Cortex of kidney (tissue), 1 donor: ENCODE results near the gene VAMP1.

Experiments
- DNase-seq: peaks from one replicate; lab custom pipeline; 2025; lab: John Stamatoyannopoulos, UW

Gene VAMP1

DNA sequence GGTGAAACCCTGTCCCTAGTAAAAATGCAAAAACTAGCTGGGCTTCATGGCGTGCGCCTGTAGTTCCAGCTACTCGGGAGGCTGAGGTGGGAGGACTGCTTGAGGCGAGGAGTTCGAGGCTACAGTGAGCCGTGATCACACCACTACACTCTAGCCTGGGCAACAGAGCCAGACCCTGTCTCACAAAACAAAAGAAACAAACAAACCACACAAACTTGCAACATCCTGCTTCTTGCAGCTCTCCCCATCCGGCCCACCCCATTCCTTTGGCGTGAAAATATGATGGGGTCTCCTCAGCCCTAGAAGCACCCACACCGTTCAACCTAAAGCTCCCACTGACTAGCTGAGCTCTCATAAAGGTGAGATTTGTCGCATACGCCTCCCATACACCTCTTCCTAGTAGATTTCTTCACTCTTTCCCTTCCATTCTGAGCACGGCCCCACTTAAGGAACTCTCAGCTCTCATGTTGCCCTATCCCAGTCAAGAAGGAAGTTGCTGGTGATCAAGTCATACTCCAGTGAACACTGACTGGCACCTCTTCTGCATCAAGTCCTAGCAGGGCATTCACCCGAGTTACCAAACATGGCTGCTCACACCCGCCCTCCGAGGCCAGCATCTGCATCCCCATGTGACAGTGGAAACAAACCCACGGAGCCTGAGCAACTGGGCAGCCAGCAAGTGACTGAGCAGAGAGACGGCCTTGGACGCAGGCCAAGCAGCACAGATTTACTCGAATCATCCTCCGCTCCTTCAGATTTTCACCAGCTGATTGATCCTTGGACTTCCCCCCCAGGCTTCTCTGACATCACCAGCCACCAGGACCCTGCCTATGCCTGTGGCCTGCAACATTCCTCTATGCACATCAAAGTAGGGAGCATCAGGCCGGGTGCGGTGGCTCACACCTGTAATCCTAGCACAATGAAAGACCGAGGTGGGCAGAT, 44.6 kb downstream of the VAMP1 start:
- no peak for DNase-seq

DNA sequence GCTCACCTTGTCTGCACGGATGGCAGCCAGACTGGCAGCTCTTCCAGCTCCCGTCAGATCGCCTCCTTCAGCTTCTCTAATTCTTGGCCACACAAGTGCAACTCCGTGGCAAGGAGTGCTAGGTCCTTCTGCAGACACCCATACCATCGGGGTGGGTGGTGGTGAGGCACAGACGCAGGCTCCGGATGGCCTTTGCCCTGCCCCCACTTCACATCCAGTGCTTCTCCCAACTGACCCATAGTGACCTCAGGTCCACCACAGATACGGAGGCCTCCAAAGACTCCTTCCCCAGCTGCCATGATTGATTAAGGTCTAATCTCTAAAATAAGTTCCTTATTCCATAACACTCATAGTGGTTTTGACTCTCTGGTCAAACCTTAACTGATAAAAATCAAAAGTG, 45.6 kb downstream of the VAMP1 start:
- DNase-seq = no peak

DNA sequence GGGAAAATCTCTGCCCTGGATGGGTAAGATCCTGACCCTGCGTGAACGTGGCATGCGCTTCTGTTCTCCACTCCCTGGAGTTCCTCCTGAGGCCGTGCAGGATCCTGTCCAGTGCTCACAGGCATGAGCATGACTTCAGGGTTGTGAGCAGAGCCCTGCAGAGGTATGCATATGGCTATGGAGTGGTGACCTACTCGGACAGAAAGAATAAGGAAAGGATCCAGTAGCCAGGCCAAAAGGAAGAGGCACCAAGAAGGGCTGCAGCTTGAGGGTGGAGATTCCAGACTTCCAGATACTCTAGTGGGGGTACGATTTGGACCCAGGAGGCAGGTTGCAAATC, 46.5 kb downstream of the VAMP1 start:
- no peak for DNase-seq

DNA sequence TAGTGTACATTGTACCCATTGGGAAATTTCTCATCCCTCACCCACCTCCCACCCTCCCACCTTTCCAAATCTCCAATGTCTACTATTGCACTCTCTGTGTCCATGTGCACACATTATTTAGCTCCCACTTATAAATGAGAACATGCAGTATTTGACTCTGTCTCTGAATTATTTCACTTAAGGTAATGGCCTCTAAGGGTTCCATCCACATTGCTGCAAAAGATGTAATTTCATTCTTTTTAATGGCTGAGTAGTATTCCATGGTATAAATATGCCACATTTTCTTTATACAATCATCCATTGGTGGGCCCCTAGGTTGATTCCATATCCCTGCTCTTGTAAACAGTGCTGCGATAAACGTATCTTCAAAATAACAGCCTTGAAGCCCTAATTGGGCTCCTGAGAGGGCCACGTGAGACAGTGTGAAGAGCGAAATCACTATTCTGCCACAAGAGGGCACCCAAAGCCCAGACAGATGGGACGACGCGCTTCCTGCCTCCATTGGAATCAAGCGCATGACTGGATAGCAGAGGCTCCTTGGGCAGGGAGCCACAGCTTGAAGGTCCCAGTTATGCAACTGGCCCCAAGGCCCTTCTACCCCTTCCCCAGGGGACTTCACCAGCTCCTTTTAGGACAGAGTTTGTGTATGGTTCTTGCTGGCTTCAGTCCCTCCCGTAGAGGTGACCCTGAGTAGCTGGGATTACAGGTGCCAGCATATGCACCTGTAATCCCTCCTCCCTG, 47.0 kb downstream of the VAMP1 start:
- no peak for DNase-seq

DNA sequence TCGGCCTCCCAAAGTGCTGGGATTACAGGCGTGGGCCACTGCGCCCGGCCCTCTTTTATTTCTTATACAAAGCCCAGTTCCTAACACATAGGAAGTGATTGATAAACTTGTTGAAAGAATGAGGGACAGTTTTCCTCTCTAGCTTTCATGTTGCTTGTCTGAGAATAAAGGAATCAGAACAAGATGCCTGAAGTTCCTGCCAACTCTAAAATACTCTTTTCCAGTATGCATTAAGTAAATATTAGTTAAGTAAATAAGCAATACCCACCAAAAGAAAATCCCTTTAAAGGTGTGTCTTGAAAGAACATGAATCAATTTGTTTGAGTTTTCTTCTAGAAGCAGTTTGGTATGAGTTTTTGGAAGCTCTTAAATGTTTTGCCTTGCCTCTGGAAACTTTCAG, 50.1 kb downstream of the VAMP1 start:
- no peak for DNase-seq

DNA sequence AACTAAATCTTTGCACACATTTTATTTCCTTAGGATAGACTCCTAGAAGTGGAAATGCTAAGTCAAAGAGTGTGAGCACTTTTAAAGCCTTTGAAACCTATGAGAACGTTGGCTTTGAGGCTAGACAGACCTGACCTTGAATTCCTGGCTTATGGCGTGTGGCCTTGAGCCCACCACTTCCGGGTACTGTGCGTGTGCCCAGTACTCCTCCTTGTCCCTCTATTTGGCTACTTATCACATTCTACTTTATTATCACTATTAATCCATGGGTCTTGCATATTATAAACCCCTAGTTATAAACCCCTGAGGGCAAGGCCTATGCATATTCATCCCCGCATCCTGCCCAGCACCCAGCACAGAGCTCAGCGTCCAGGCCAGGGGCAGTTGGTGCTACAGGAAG, 51.7 kb downstream of the VAMP1 start:
- no peak for DNase-seq

DNA sequence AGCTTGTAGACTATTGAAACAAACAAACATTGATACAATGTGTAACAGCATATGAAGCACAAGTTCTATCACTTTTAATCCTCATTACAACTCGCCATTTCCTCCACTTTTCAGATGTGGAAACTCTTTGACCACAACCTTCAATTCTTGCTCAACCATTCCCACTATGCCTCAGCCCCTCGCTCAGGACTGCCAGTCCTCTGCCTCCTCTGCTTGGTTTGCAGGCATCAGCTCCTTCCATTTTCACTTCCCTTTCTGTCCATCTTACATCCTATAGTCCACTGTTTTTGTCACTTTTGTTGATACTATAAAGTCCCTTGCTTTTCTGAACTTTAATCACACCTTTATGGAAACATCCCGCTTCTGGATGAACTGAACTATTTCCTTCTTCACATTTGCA, 53.9 kb downstream of the VAMP1 start:
- DNase-seq = no peak
